Endothelial cell of umbilical vein (primary cell): ENCODE measurements around the gene MESD. TPM values are rescaled to one million over a fixed set of nuclear protein-coding genes. Genes with fewer than 3 reads are reported as not detected.

Experiments used
- BruUV-seq: library from RNA; stranded (reverse); fragments of 400-500 nt; replicated peaks from 2 replicates; lab custom pipeline; 2021; lab: Mats Ljungman, UMichigan
- CTCF ChIA-PET: fragments of 300-600, 350-600 bp; sonication (Branson Sonifier 250); formaldehyde crosslinking; loops from one replicate; lab custom pipeline; 2021; ENCODE audit warnings: antibody characterized with exemption, inconsistent platforms; lab: Charles Lee
- POLR2A ChIA-PET: fragments of 300-600, 350-600 bp; sonication (Branson Sonifier 250); formaldehyde crosslinking; loops from one replicate; lab custom pipeline; 2021; ENCODE audit warnings: antibody characterized with exemption, inconsistent platforms; lab: Charles Lee
- DNase-seq: peaks from one replicate; pipeline ENCODE4 v3.0.0-alpha.2; 2011; ENCODE audit warnings: low read depth, low spot score
- FAIRE-seq: peaks from 2 replicates; lab custom pipeline; 2011; peaks lifted over from hg19 to GRCh38; lab: Jason Lieb, UNC
- H2AFZ ChIP-seq: 2 replicates; pipeline ENCODE4 v1.6.0; 2012; ENCODE audit warnings: low read depth, low read length, control low read depth, inconsistent platforms
- H3K27ac ChIP-seq: 2 replicates; pipeline ENCODE4 v1.5.1; 2011; ENCODE audit warnings: low read depth, mild to moderate bottlenecking, control low read depth, low read length, moderate library complexity; ENCODE audit not compliant: insufficient read depth
- H3K27me3 ChIP-seq, 2 experiments: 2 replicates each; pipeline versions ENCODE4 v1.6.0 to v1.6.1; 2011; ENCODE audit warnings: low read length in 2 of 2, mixed read lengths in 1 of 2; ENCODE audit not compliant: control insufficient read depth in 2 of 2, insufficient read depth in 2 of 2
- H3K36me3 ChIP-seq, 2 experiments: 2 replicates in 1 of 2; 3 replicates in 1 of 2; pipeline ENCODE4 v1.5.1; 2011; ENCODE audit warnings: low read length in 2 of 2, mild to moderate bottlenecking in 1 of 2, moderate library complexity in 1 of 2; ENCODE audit not compliant: control insufficient read depth in 2 of 2, insufficient read depth in 2 of 2; ENCODE audit errors: extremely low read depth in 1 of 2
- H3K4me1 ChIP-seq: 3 replicates; pipeline ENCODE4 v1.5.1; 2011; ENCODE audit warnings: mild to moderate bottlenecking, low read length; ENCODE audit not compliant: control insufficient read depth, insufficient read depth; ENCODE audit errors: extremely low read depth
- H3K4me2 ChIP-seq: 2 replicates; pipeline ENCODE4 v1.6.1; 2011; ENCODE audit warnings: low read length, control low read depth, mixed read lengths; ENCODE audit not compliant: insufficient read depth
- H3K4me3 ChIP-seq, 3 experiments: fragments of 200-600 bp in 1 of 3; sonication (generic), shearing (Covaris generic) in 1 of 3; replicated peaks in 1 of 3; 2 replicates each; pipeline ENCODE4 v1.5.1; 2011 to 2016; ENCODE audit warnings: control low read depth in 3 of 3, low read length in 3 of 3, mild to moderate bottlenecking in 2 of 3, inconsistent platforms in 1 of 3, low read depth in 1 of 3, moderate library complexity in 1 of 3; ENCODE audit not compliant: insufficient read depth in 1 of 3
- H3K79me2 ChIP-seq: 2 replicates; pipeline ENCODE4 v1.6.0; 2012; ENCODE audit warnings: low read length, inconsistent platforms; ENCODE audit not compliant: control insufficient read depth, insufficient read depth
- H3K9ac ChIP-seq: replicated peaks from 2 replicates; pipeline ENCODE3; 2011; ENCODE audit warnings: low read length, control low read depth; ENCODE audit not compliant: insufficient read depth; ENCODE audit errors: extremely low read depth
- H3K9me1 ChIP-seq: replicated peaks from 3 replicates; pipeline ENCODE4 v1.6.0; 2011; ENCODE audit warnings: mild to moderate bottlenecking, low read length; ENCODE audit not compliant: control insufficient read depth, insufficient read depth; ENCODE audit errors: extremely low read depth
- H3K9me3 ChIP-seq: replicated peaks from 2 replicates; pipeline ENCODE4 v1.5.1; 2012; ENCODE audit warnings: low read length, inconsistent platforms; ENCODE audit not compliant: control insufficient read depth, insufficient read depth
- H4K20me1 ChIP-seq: replicated peaks from 2 replicates; pipeline ENCODE3; 2011; ENCODE audit warnings: mild to moderate bottlenecking, low read length; ENCODE audit not compliant: control insufficient read depth, insufficient read depth; ENCODE audit errors: extremely low read depth
- EZH2 ChIP-seq: IDR thresholded peaks from 2 replicates; pipeline ENCODE4 v1.6.1; 2012; ENCODE audit warnings: borderline replicate concordance, low read depth, mild to moderate bottlenecking, moderate library complexity, low read length, inconsistent platforms; ENCODE audit not compliant: severe bottlenecking
- FOS ChIP-seq: IDR thresholded peaks from 2 replicates; pipeline ENCODE4 v1.6.1; 2011; ENCODE audit warnings: mild to moderate bottlenecking, low read length, moderate library complexity, borderline replicate concordance; ENCODE audit not compliant: insufficient read depth
- GATA2 ChIP-seq: IDR thresholded peaks from 2 replicates; pipeline ENCODE4 v1.7.0; 2011; ENCODE audit warnings: low read depth, mild to moderate bottlenecking, moderate library complexity, mixed read lengths, low read length; ENCODE audit not compliant: insufficient read length, insufficient read depth
- JUN ChIP-seq: IDR thresholded peaks from 2 replicates; pipeline ENCODE4 v1.6.1; 2011; ENCODE audit warnings: borderline replicate concordance, low read depth; ENCODE audit not compliant: insufficient read length, insufficient read depth
- MYC ChIP-seq: IDR thresholded peaks from one replicate; pipeline ENCODE4 v1.6.1; 2011; ENCODE audit warnings: mild to moderate bottlenecking, low read depth, low read length
- POLR2A ChIP-seq: IDR thresholded peaks from 2 replicates; pipeline ENCODE4 v1.6.1; 2012; ENCODE audit warnings: low read depth, mild to moderate bottlenecking, control low read depth, low read length
- POLR2AphosphoS5 ChIP-seq: IDR thresholded peaks from 2 replicates; pipeline ENCODE4 v1.6.1; 2012; ENCODE audit warnings: low read depth, mild to moderate bottlenecking, control low read depth, low read length, moderate library complexity; ENCODE audit not compliant: insufficient read depth
- dilution Hi-C: fragments of 300-500 bp; cut with MboI; formaldehyde crosslinking; loops from one replicate; pipeline ENCODE4 v1.15.0; 2019; ENCODE audit warnings: low sequenced_read_pairs; ENCODE audit not compliant: extremely low pct_ligation_motif_present
- intact Hi-C: fragments of 100-400 bp; cut with micrococcal nuclease; formaldehyde crosslinking; loops from one replicate; pipeline ENCODE4 v1.10.0; 2022
- polyA plus RNA-seq, 4 experiments: library from polyadenylated mRNA; depleted of rRNA in 3 of 4; stranded (reverse) in 3 of 4; unstranded in 1 of 4; fragments of >200 nt; gene quantifications; 2 replicates each; pipeline versions ENCODE4 v1.2.1 to v1.2.3, GENCODE V29; 2011 to 2012; ENCODE audit warnings: missing spikeins in 1 of 4
- total RNA-seq: library from RNA; stranded (reverse); gene quantifications from 2 replicates; pipeline ENCODE4 v1.2.3, GENCODE V29; 2021
- TF ChIP-seq, protein P1 (sequence below): IDR thresholded peaks from 2 replicates; pipeline ENCODE4 v1.6.1; 2011; ENCODE audit not compliant: insufficient read depth, insufficient read length
- TF ChIP-seq, protein P2 (sequence below), 2 donors: IDR thresholded peaks; 1 replicate in 1 of 2; 2 replicates in 1 of 2; pipeline ENCODE4 v1.5.1; 2011; ENCODE audit warnings: low read length in 2 of 2, mild to moderate bottlenecking in 2 of 2, moderate library complexity in 2 of 2, control low read depth in 1 of 2, inconsistent platforms in 1 of 2, low read depth in 1 of 2; ENCODE audit not compliant: insufficient read depth in 1 of 2; ENCODE audit errors: extremely low read depth in 1 of 2

Gene MESD
- total and polyA plus RNA-seq, 2 donors (not counting 3 experiments of a cell fraction or from before 2014, with no cell fraction given) = 12.8 to 30.5 TPM

DNA sequence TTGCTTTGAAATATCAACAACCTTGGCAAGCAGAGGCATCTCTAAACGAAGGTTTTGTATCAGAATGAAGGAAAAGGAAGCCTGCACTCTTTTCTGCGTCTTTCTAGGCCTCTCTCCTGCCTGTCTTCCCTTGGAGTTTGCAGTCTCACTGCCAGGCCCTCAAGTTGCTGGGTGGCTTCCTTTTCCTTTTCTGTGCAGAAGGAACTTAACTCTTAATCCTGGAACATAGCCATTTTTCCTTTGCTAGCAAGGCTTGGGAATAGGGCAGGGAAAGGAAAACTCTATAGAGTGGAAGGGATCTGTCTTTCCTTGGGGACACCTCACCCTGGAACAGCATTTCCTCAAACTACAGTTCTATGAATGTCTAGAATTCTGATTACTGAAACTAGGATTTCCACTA is 43.9 kb upstream of the MESD start:
- Histone ChIP-seq H3K9me1 (no peaks in the 10 kb centered on the region), H2AFZ (peak overlapping the region; percentile 94), H3K36me3 (no peaks in the 10 kb centered on the region), H3K27ac (peak overlapping the region; percentile 22), H4K20me1 (no peaks in the 10 kb centered on the region), H3K9me3 (no peaks in the 10 kb centered on the region), H3K79me2 (no peaks in the 10 kb centered on the region), H3K27me3 (no peaks in the 10 kb centered on the region), H3K4me1 (peaks cover 31% of the 10 kb centered on the region), H3K9ac (no peak overlapping the region), H3K4me2 (peak overlapping the region; percentile 24), H3K4me3 (no peak overlapping the region)
- DNase-seq (peak; percentile 58), FAIRE-seq (no peak)
- BruUV-seq = no TSS peak
- TF ChIP-seq POLR2AphosphoS5 = no peak
- no peak for TF ChIP-seq EZH2
- TF ChIP-seq GATA2 = no peak
- TF ChIP-seq, protein P1, sequence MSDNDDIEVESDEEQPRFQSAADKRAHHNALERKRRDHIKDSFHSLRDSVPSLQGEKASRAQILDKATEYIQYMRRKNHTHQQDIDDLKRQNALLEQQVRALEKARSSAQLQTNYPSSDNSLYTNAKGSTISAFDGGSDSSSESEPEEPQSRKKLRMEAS = no peak
- TF ChIP-seq, protein P2, sequence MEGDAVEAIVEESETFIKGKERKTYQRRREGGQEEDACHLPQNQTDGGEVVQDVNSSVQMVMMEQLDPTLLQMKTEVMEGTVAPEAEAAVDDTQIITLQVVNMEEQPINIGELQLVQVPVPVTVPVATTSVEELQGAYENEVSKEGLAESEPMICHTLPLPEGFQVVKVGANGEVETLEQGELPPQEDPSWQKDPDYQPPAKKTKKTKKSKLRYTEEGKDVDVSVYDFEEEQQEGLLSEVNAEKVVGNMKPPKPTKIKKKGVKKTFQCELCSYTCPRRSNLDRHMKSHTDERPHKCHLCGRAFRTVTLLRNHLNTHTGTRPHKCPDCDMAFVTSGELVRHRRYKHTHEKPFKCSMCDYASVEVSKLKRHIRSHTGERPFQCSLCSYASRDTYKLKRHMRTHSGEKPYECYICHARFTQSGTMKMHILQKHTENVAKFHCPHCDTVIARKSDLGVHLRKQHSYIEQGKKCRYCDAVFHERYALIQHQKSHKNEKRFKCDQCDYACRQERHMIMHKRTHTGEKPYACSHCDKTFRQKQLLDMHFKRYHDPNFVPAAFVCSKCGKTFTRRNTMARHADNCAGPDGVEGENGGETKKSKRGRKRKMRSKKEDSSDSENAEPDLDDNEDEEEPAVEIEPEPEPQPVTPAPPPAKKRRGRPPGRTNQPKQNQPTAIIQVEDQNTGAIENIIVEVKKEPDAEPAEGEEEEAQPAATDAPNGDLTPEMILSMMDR (IDR thresholded peaks at IDR 0.05; ENCODE audit: extremely low read depth in 1 of 2, insufficient read depth in 1 of 2, low read depth in 1 of 2, low read length in 2 of 2) = no peak
- TF ChIP-seq MYC = no peak
- TF ChIP-seq JUN = no peak
- no peak for TF ChIP-seq FOS
- TF ChIP-seq POLR2A = no peak
- intact Hi-C loops (no loop called here), dilution Hi-C loops (no loop called here)
- POLR2A ChIA-PET = no interaction called here
- CTCF ChIA-PET = interaction anchor here (0.9 to 1.5 kb wide), 2 partner anchors 35 to 73 kb away, joined by 4 to 8 read pairs; no protein-coding TSS in a partner anchor
